ENCODE results near the gene PTPRN.
"Not testable (repeated sequence)": the region's sequence is repeated elsewhere in the genome, so short reads cannot be mapped to it uniquely, and the experiment has no call there.

PTPRN gene

GRCh38 chr2:219266886-219267285, 42.3 kb downstream of the PTPRN start:
- no peak for DNase-seq

- DNase-seq: no peak
These were observed 43.0 kb downstream of the PTPRN start for GRCh38 chr2:219266232-219266631.

DNA sequence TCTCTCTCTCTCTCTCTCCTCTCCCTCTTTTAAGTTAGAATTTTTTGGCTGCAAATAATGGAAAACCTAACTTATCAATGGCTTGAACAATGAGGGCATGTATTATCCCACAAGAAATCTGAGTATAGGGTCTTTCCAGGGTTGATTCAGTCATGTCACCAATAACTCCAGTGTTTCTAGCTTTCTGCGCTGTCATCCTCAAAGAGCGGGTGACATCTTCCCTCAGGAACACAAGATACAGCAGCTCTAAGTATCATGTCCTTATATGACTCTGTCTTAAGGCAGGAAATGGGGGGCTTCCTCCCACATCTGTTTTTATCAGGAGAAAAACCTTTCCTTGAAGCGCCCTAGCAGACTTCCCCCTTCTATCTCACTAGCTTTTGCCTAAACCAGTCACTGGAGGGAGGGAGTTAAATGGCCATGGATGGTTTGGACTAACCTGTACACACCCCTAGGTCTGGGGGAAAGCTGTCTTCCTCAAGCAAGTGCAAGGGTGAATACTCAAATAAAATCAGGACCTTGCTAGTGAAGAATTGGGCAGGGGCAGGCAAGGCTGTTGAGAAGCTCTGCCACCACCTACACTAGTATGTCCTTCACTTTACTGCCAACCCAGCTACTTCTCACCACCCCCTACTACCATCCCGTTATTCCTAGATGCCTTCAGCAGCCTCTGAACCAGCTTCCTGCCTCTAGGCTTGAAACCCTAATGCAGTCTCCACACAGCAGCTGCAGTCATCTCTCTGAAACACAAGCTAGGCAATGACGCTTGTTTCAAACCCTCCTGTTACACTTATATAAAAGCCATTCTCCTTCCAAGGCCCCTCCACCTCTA, 48.0 kb downstream of the PTPRN start:
- no peak for DNase-seq

- not testable (repeated sequence) for DNase-seq
These were observed 50.3 kb downstream of the PTPRN start for GRCh38 chr2:219258942-219259341.

- no peak for DNase-seq
These were observed 54.5 kb downstream of the PTPRN start for GRCh38 chr2:219254590-219255201.

DNA sequence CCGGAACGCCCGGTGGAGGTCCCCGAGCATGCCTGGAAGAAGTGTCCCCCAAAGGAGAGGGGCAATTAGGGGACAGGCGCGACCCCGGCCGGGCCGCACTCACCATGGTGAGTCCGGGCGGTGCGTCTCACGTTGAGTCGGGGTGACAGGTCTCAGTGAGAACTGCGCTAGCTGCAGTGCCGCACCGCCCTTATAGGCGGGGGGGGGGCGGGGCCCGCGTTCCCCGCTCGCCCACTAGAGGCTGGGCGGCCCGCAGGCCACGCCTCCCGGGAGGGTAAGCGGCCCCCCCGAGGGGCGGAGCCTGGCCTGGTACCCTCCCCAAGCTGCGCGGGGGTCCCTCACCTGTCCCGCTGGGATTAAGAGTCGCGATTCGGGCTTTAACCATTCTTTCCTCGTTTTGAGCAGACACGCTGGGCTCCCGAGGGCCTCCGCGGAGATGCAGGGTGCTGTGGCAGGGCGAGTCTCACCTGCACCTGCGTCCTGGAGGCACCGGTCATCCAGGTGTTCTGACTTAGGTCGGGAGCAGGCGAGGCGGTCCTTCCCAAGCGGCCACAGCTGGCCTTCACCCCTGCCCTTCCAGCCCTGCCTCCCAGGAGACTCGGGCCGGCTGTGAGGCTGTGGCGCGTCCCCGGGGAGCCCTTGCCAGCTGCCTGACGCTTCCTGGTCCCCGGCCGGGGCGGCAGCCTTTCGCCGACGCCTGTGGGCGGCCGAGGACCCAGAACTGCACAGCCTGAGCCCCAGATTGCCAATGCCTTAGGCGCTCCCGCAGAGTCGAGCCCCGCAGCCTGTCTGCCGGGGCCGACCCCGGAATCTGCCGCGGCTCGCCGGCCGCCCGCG, 55.2 kb downstream of the PTPRN start, which contains the start of gene TUBA4A:
Gene TUBA4A, minus strand, starts transcription at position 166 of the 837 bp plus-strand sequence. Its CDS starts 60 bp downstream, at position 106.
- peak; percentile 61 for DNase-seq

DNA sequence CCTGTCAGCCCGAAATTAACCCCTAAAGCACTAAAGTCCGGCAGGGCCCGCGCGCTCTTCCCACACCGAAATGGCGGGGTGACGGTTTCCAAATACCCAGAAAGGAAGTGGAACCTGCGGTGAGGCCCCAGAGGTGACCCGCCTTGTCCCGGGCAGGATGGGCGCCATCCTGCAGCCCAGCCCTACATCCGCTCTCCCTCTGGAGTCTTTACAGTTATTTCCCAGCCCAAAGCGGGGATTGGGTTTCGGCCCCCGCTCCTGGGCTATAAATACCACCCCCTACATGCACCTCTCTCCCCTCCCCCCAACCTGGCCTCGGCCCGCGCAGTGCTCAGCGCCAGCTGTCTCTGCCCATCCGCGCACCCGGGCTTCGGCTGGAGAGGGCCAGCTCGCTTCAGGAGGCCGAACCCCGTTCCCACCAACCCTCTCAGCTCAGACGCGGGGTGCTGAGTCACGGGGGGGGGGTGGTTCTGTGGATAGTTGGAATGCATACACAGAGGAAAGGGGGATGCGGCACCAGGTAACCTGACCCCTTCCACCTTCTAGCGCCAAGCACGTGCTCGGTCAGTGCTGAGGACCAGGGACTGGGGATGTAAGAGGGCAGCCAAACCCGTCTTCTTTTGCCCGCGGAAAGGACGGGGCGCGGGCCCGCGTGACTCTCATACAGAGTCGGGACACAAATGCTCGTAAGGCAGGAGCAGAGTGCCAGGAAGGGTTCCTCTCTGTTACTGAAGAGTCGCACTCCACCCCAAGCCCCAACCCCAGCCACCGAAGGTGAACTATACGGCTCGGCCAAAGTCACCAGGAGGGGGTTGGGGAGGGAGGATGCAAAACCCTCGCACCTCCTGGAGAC, 56.1 kb downstream of the PTPRN start, which contains the start of gene TUBA4B:
Gene TUBA4B, plus strand, starts transcription at position 344 of the 853 bp plus-strand sequence. Its CDS starts 165 bp downstream, at position 509.
- DNase-seq: no peak

- no peak for DNase-seq
These were observed 56.7 kb downstream of the PTPRN start for GRCh38 chr2:219252570-219252899.

GRCh38 chr2:219252084-219252483, 57.1 kb downstream of the PTPRN start:
- DNase-seq: no peak

GRCh38 chr2:219251656-219252055, 57.5 kb downstream of the PTPRN start:
- no peak for DNase-seq

DNA sequence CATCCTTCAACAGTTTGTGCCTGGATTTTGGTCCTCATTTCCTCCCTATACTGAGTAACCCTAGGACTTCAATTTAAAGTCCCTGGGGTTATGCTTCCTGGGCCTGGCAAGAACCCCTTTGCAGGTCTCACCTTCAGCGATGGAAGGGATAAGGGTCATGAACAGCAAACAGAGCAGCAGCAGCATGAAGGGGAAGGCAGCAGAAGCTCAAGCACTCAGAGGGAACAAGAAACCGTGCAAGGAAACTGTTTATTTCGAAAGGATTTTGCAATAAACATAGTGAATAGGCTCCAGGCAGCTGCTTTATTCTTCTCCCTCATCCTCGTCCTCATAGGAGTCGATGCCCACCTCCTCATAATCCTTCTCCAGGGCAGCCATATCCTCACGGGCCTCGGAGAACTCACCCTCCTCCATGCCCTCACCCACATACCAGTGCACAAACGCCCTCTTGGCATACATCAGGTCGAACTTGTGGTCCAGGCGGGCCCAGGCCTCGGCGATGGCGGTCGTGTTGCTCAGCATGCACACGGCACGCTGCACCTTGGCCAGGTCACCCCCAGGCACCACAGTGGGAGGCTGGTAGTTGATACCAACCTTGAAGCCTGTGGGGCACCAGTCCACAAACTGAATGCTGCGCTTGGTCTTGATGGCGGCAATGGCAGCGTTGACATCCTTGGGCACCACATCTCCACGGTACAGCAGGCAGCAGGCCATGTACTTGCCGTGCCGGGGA, 59.0 kb downstream of the PTPRN start:
- DNase-seq: no peak

GRCh38 chr2:219249203-219249980, 59.8 kb downstream of the PTPRN start:
- DNase-seq: peak; percentile 64

DNA sequence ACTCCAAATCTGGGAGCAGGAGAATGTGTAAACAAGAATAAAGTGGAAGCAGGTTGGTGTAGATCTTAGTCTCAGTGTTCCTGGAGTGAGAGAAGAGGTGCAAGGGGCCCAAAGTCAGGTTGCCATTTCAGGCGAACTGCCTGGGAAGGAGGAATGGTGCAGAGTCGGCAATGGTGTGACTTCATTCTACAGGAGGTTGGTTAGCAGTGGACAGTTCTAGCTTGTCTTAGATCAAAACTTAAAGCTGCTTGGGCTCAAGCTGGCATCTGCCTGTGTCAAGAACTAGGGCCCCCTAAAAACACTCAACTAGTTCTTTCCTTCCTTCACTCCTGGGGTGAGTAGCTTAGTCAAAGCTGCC, 60.4 kb downstream of the PTPRN start:
- no peak for DNase-seq

DNA sequence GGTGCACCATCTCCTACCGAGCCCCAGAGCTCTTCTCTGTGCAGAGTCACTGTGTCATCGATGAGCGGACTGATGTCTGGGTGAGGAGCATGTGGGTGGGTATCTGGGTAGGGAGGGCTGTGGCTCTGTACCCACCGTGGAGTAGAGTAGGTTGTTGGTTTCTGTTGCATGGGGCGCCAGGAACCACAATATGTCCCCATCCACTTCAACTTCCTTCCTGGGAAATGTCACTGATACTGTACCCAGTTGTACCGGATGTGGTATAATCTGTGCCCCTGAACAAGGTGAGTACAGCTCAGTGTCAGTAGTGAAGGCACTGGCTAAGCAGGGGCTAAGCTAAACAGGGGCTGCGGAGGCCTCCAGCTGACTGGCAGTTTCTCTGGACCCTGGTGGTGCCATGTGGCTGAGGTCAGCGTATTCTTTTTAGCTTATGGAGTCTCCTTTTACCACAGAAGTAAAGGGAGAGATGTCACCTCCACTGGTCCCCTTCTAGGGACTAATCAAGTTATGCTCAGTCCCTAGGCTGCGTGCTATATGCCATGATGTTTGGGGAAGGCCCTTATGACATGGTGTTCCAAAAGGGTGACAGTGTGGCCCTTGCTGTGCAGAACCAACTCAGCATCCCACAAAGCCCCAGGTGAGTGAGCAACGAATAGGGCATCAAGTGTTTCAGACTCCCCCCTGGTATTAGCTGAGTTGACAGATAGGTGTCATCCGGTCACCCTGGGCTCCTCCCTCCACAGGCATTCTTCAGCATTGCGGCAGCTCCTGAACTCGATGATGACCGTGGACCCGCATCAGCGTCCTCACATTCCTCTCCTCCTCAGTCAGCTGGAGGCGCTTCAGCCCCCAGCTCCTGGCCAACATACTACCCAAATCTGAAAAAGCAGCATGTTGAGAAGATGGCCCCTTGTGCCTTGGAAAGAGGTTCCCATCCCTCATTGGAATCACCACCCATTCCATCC, 61.2 kb downstream of the PTPRN start:
- DNase-seq: no peak

DNA sequence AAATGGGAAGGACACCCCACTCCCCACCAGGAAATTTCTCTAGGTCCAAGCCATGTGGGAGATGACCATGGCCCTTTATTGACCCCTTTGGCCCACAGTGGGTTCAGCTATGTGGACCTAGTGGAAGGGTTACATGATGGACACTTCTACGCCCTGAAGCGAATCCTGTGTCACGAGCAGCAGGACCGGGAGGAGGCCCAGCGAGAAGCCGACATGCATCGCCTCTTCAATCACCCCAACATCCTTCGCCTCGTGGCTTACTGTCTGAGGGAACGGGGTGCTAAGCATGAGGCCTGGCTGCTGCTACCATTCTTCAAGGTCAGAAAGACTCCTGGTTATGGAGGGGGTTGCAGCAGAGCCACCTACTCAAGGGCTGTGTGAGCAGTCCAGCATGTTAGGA, 62.6 kb downstream of the PTPRN start:
- DNase-seq: no peak

DNA sequence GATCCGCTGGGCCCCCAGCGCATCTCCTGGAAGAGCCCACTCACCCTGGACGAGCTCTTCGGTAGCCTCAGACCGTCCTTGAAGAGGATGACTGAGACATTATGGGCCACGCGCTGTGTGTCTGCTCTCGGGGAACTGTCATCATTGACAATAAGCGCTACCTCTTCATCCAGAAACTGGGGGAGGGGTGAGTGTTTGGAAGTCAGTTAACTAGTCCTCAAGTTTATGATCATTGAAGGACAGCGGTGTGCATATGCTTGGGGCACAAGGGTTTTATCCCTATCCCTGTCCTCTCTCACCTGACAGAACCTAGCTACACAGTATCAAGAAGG, 63.3 kb downstream of the PTPRN start:
- DNase-seq: no peak

- DNase-seq: peak; percentile 80
These were observed 63.9 kb downstream of the PTPRN start, which contains the start of the genes GLB1L and STK16 for GRCh38 chr2:219245148-219245898. Gene GLB1L (minus strand): TSS chr2:219245444. CDS start chr2:219243573, 1,871 bp downstream. Gene STK16 (plus strand): TSS chr2:219245479. CDS start chr2:219246000, 521 bp downstream.

DNA sequence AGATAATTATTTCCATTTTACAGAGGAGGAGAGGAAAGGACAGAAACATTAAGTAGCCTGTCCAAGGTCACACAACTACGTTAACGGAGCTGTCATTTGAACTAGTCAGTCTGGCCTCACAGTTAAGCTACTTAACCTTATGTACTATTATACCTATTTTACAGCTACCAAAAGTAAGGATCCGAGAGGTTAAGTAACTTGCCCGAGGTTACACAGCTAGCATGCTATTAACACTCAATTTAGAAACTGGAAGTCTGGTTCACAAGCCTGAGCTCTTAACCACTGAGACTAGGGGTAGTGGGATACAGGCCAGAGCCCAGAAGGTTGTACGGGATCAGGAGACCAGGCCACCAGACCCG, 64.4 kb downstream of the PTPRN start:
- DNase-seq: peak; percentile 29

- DNase-seq: no peak
These were observed 65.9 kb downstream of the PTPRN start for GRCh38 chr2:219243291-219243761.
